Right renal pelvis (tissue), 4 donors: ENCODE data around the gene SLC25A21. TPM values are rescaled to one million over a fixed set of nuclear protein-coding genes. Genes with fewer than 3 reads are reported as not detected.
"Not testable (repeated sequence)": the region's sequence is repeated elsewhere in the genome, so short reads cannot be mapped to it uniquely, and the experiment has no call there.

Source experiments
- DNase-seq, 4 donors: peaks; one replicate each; pipeline ENCODE4 v3.0.0-alpha.2; 2013; ENCODE audit warnings: low read depth in 4 of 4, low spot score in 3 of 4, missing footprints in 1 of 4
- polyA plus RNA-seq, 4 donors: library from polyadenylated mRNA; unstranded; fragments of 120-200 nt; gene quantifications; one replicate each; pipeline ENCODE4 v1.2.1, GENCODE V29; 2013; ENCODE audit not compliant: insufficient read length in 4 of 4

SLC25A21 gene
- polyA plus RNA-seq, 4 donors, result 3.1 to 4.2 (median 3.2) TPM

- DNase-seq, result no peak
Measured at GRCh38 chr14:36900846-36901245, 271.6 kb downstream of the SLC25A21 start.

- not testable (repeated sequence) for DNase-seq
Measured at GRCh38 chr14:36896300-36896699, 276.1 kb downstream of the SLC25A21 start.

- DNase-seq, result no peak
Measured at GRCh38 chr14:36884049-36884448, 288.4 kb downstream of the SLC25A21 start.

- DNase-seq, result no peak
Measured at GRCh38 chr14:36880276-36880675, 292.1 kb downstream of the SLC25A21 start.

GRCh38 chr14:36879558-36879957 is 292.8 kb downstream of the SLC25A21 start:
- peak in 1 of 4 donors; percentile 13 for DNase-seq

GRCh38 chr14:36874396-36875138 is 297.8 kb downstream of the SLC25A21 start:
- no peak for DNase-seq

GRCh38 chr14:36870776-36871175 is 301.6 kb downstream of the SLC25A21 start:
- no peak for DNase-seq

- no peak for DNase-seq
Measured at GRCh38 chr14:36869125-36869524, 303.3 kb downstream of the SLC25A21 start.

- DNase-seq, result no peak
Measured at GRCh38 chr14:36866867-36867266, 305.5 kb downstream of the SLC25A21 start.

- DNase-seq, result no peak
Measured at GRCh38 chr14:36863271-36863670, 309.1 kb downstream of the SLC25A21 start.

- DNase-seq, result not testable (repeated sequence)
Measured at GRCh38 chr14:36862237-36862636, 310.2 kb downstream of the SLC25A21 start.

GRCh38 chr14:36860831-36861230 is 311.6 kb downstream of the SLC25A21 start:
- no peak for DNase-seq

GRCh38 chr14:36859119-36859518 is 313.3 kb downstream of the SLC25A21 start:
- DNase-seq, result no peak

- DNase-seq, result no peak
Measured at GRCh38 chr14:36857842-36858445, 314.5 kb downstream of the SLC25A21 start.

GRCh38 chr14:36857136-36857535 is 315.3 kb downstream of the SLC25A21 start:
- DNase-seq, result no peak

GRCh38 chr14:36856095-36856878 is 316.1 kb downstream of the SLC25A21 start:
- DNase-seq, result no peak

GRCh38 chr14:36855396-36855795 is 317.0 kb downstream of the SLC25A21 start:
- no peak for DNase-seq

GRCh38 chr14:36852981-36853691 is 319.3 kb downstream of the SLC25A21 start:
- DNase-seq, result no peak

GRCh38 chr14:36848213-36848612 is 324.2 kb downstream of the SLC25A21 start:
- DNase-seq, result no peak

- DNase-seq, result no peak
Measured at GRCh38 chr14:36847366-36847765, 325.0 kb downstream of the SLC25A21 start.
